NCI-H2196 treated with DMSO at 0.1 percent for 48 hours (cell line): Measurements from ENCODE around the gene REXO1.
"Not testable (repeated sequence)": the region's sequence is repeated elsewhere in the genome, so short reads cannot be mapped to it uniquely, and the experiment has no call there.

Experiments
- DNase-seq: peaks from one replicate; lab custom pipeline; 2025; ENCODE audit not compliant: unreplicated experiment; lab: John Stamatoyannopoulos, UW

The REXO1 gene

GRCh38 chr19:1875646-1876495 lies 27.6 kb upstream of the REXO1 start:
- DNase-seq = peak; percentile 92

GRCh38 chr19:1875265-1875645 lies 27.0 kb upstream of the REXO1 start:
- not testable (repeated sequence) for DNase-seq

- no peak for DNase-seq
Measured at GRCh38 chr19:1874554-1875185, 26.4 kb upstream of the REXO1 start.

GRCh38 chr19:1873524-1874473 lies 25.5 kb upstream of the REXO1 start:
- DNase-seq = peak; percentile 28

GRCh38 chr19:1872807-1873523 lies 24.7 kb upstream of the REXO1 start:
- no peak for DNase-seq

- no peak for DNase-seq
Measured at GRCh38 chr19:1871630-1872029, 23.3 kb upstream of the REXO1 start.

GRCh38 chr19:1871140-1871597 lies 22.9 kb upstream of the REXO1 start:
- DNase-seq = no peak

GRCh38 chr19:1868971-1869370 lies 20.7 kb upstream of the REXO1 start:
- DNase-seq = no peak

GRCh38 chr19:1867349-1867724 lies 19.1 kb upstream of the REXO1 start:
- no peak for DNase-seq

- DNase-seq = no peak
Measured at GRCh38 chr19:1866693-1867348, 18.5 kb upstream of the REXO1 start.

- no peak for DNase-seq
Measured at GRCh38 chr19:1865172-1866010, 17.1 kb upstream of the REXO1 start.

- DNase-seq = peak; percentile 62
Measured at GRCh38 chr19:1864480-1865171, 16.3 kb upstream of the REXO1 start.

GRCh38 chr19:1863638-1864479 lies 15.6 kb upstream of the REXO1 start:
- peak; percentile 98 for DNase-seq

- DNase-seq = no peak
Measured at GRCh38 chr19:1863328-1863637, 15.0 kb upstream of the REXO1 start, which contains the start of gene KLF16. Gene KLF16 (minus strand): TSS chr19:1863579. CDS start chr19:1863497, 82 bp downstream.

GRCh38 chr19:1862424-1863327 lies 14.4 kb upstream of the REXO1 start:
- DNase-seq = no peak

GRCh38 chr19:1862068-1862423 lies 13.8 kb upstream of the REXO1 start:
- DNase-seq = no peak

GRCh38 chr19:1861599-1862031 lies 13.3 kb upstream of the REXO1 start:
- no peak for DNase-seq
